CD14-positive monocyte (primary cell): ENCODE data around the gene FMR1NB. TPM values are rescaled to one million over a fixed set of nuclear protein-coding genes. Genes with fewer than 3 reads are reported as not detected.

ENCODE experiments used
- DNase-seq, 3 donors: peaks; one replicate each; pipeline ENCODE4 v3.0.0-alpha.2; 2011 to 2022
- H2AFZ ChIP-seq: 2 replicates; pipeline ENCODE4 v1.6.0; 2012; ENCODE audit warnings: mild to moderate bottlenecking, low read depth, low read length, inconsistent platforms; ENCODE audit not compliant: insufficient read depth, poor library complexity, severe bottlenecking
- H3K27ac ChIP-seq, 2 donors: 1 replicate in 1 of 2; 2 replicates in 1 of 2; pipeline ENCODE4 v1.5.1; 2012 to 2013; ENCODE audit warnings: low read length in 2 of 2, control low read depth in 1 of 2, inconsistent platforms in 1 of 2, low read depth in 1 of 2, mild to moderate bottlenecking in 1 of 2
- H3K27me3 ChIP-seq, 2 donors: one replicate each; pipeline versions ENCODE4 v1.6.0 to v1.6.1; 2011 to 2013; ENCODE audit warnings: low read length in 2 of 2; ENCODE audit not compliant: control insufficient read depth in 2 of 2, insufficient read depth in 2 of 2
- H3K36me3 ChIP-seq, 2 donors: replicated peaks in 1 of 2; 1 replicate in 1 of 2; 2 replicates in 1 of 2; pipeline versions ENCODE4 v1.5.1 to v1.6.1; 2012 to 2013; ENCODE audit warnings: low read length in 2 of 2, control low read depth in 1 of 2, inconsistent platforms in 1 of 2, mild to moderate bottlenecking in 1 of 2; ENCODE audit not compliant: insufficient read depth in 2 of 2, control insufficient read depth in 1 of 2
- H3K4me1 ChIP-seq, 2 donors: 1 replicate in 1 of 2; 2 replicates in 1 of 2; pipeline versions ENCODE4 v1.5.1 to v1.6.1; 2012 to 2013; ENCODE audit warnings: low read length in 2 of 2, control low read depth in 1 of 2, inconsistent platforms in 1 of 2, mild to moderate bottlenecking in 1 of 2, moderate library complexity in 1 of 2; ENCODE audit not compliant: insufficient read depth in 2 of 2, control insufficient read depth in 1 of 2
- H3K4me2 ChIP-seq: replicated peaks from 2 replicates; pipeline ENCODE3; 2012; ENCODE audit warnings: low read length, moderate library complexity, mild to moderate bottlenecking; ENCODE audit not compliant: poor library complexity, severe bottlenecking; ENCODE audit errors: extremely low read depth
- H3K4me3 ChIP-seq, 3 experiments: fragments of 200-600 bp in 1 of 3; sonication (generic) in 1 of 3; replicated peaks in 1 of 3; 1 replicate in 2 of 3; 2 replicates in 1 of 3; pipeline ENCODE4 v1.5.1; 2011 to 2013; ENCODE audit warnings: low read length in 3 of 3, mild to moderate bottlenecking in 3 of 3, control low read depth in 2 of 3, low read depth in 2 of 3, inconsistent platforms in 1 of 3, moderate library complexity in 1 of 3
- H3K79me2 ChIP-seq: 2 replicates; pipeline ENCODE4 v1.6.0; 2012; ENCODE audit warnings: mild to moderate bottlenecking, control low read depth, inconsistent platforms, low read length, moderate library complexity; ENCODE audit not compliant: insufficient read depth
- H3K9ac ChIP-seq: 2 replicates; pipeline ENCODE4 v1.6.0; 2017; ENCODE audit warnings: low read length, mild to moderate bottlenecking; ENCODE audit not compliant: insufficient read depth, poor library complexity, severe bottlenecking
- H3K9me3 ChIP-seq, 2 donors: replicated peaks in 1 of 2; 1 replicate in 1 of 2; 2 replicates in 1 of 2; pipeline versions ENCODE4 v1.5.1 to v1.6.1; 2012 to 2013; ENCODE audit warnings: low read length in 2 of 2, control low read depth in 1 of 2; ENCODE audit not compliant: control insufficient read depth in 1 of 2, insufficient read depth in 1 of 2
- H4K20me1 ChIP-seq: 2 replicates; pipeline ENCODE4 v1.6.0; 2012; ENCODE audit warnings: mild to moderate bottlenecking, low read length, control low read depth, moderate library complexity; ENCODE audit not compliant: insufficient read depth
- H3K27ac Mint-ChIP-seq, 7 donors: one replicate each; pipeline ENCODE4 v1.8.0; 2020; ENCODE audit warnings: mild to moderate bottlenecking in 7 of 7, mixed read lengths in 7 of 7, moderate library complexity in 6 of 7, inconsistent platforms in 2 of 7
- H3K27me3 Mint-ChIP-seq, 3 donors: one replicate each; pipeline ENCODE4 v1.8.0; 2021 to 2022; ENCODE audit warnings: low read depth in 3 of 3, mild to moderate bottlenecking in 3 of 3, mixed read lengths in 3 of 3, moderate library complexity in 3 of 3, inconsistent platforms in 1 of 3
- H3K36me3 Mint-ChIP-seq, 2 donors: one replicate each; pipeline ENCODE4 v1.8.0; 2020; ENCODE audit warnings: mixed read lengths in 2 of 2, inconsistent platforms in 1 of 2, mild to moderate bottlenecking in 1 of 2
- H3K4me1 Mint-ChIP-seq: one replicate; pipeline ENCODE4 v1.8.0; 2020; ENCODE audit warnings: mild to moderate bottlenecking, mixed read lengths
- H3K4me3 Mint-ChIP-seq, 2 donors: one replicate each; pipeline ENCODE4 v1.8.0; 2020; ENCODE audit warnings: mild to moderate bottlenecking in 2 of 2, mixed read lengths in 2 of 2, moderate library complexity in 1 of 2
- H3K9me3 Mint-ChIP-seq, 7 donors: one replicate each; pipeline ENCODE4 v1.8.0; 2020 to 2022; ENCODE audit warnings: mixed read lengths in 7 of 7, mild to moderate bottlenecking in 6 of 7, moderate library complexity in 6 of 7, inconsistent platforms in 2 of 7
- CTCF ChIP-seq: fragments of 200-600 bp; IDR thresholded peaks from one replicate; pipeline ENCODE4 v1.8.0; 2022; ENCODE audit warnings: antibody characterized with exemption, mild to moderate bottlenecking
- WGBS: methylation state at CpG from one replicate; pipeline ENCODE4 v1.1.5; 2013; ENCODE audit warnings: missing lambda C conversion rate; ENCODE audit not compliant: insufficient coverage; 5-methylcytosine and 5-hydroxymethylcytosine counted together
- intact Hi-C, 2 donors: fragments of 100-400 bp; cut with micrococcal nuclease; formaldehyde crosslinking; loops; one replicate each; pipeline versions ENCODE4 v1.15.0 to v1.15.1; 2023
- polyA plus RNA-seq, 3 donors: library from polyadenylated mRNA; depleted of rRNA in 1 of 3; unstranded in 2 of 3; stranded (reverse) in 1 of 3; fragments of 300-500 nt in 2 of 3; fragments of >200 nt in 1 of 3; fragmentation: Illumina TruSeq in 2 of 3; gene quantifications; 1 replicate in 2 of 3; 2 replicates in 1 of 3; pipeline ENCODE4 v1.2.3, GENCODE V29; 2012 to 2021

FMR1NB gene
- polyA plus RNA-seq, 3 donors, result not detected

DNA sequence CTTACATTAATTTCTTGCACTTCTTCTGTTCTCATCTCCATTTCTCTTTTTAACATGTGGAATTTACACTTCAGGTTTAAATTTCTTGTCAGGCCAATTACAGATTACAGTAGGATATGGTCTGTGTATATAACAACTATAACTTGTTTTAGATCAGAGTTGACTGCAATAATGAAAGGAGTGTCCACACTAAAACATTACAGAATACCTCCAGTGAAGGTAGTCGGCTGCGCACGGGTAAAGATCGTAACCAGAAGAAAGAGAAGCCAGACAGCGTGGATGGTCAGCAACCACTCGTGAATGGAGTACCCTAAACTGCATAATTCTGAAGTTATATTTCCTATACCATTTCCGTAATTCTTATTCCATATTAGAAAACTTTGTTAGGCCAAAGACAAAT, 32.6 kb upstream of the FMR1NB start:
- Histone ChIP-seq H3K9ac (no peak overlapping the region), H3K36me3 (peaks cover 36 to 57% of the 10 kb centered on the region in 2 donors), H3K4me1 (no peaks in the 10 kb centered on the region), H2AFZ (no peak overlapping the region), H4K20me1 (no peaks in the 10 kb centered on the region), H3K79me2 (no peaks in the 10 kb centered on the region), H3K27ac (no peak overlapping the region), H3K9me3 (no peaks in the 10 kb centered on the region), H3K4me3 (no peak overlapping the region), H3K27me3 (no peaks in the 10 kb centered on the region), H3K4me2 (no peak overlapping the region)
- H3K36me3 Mint-ChIP-seq, result peaks cover 45 to 53% of the 10 kb centered on the region in 2 donors
- peaks cover 0 to 4% (median 2%) of the 10 kb centered on the region in 3 donors for H3K27me3 Mint-ChIP-seq
- no peak overlapping the region for H3K4me3 Mint-ChIP-seq
- H3K9me3 Mint-ChIP-seq, result no peaks in the 10 kb centered on the region
- intact Hi-C loops, result no loop called here
- H3K4me1 Mint-ChIP-seq, result no peaks in the 10 kb centered on the region
- DNase-seq, result no peak
- WGBS, result no CpG with 5 or more reads among the region's 7 CpGs
- no peak for TF ChIP-seq CTCF
- H3K27ac Mint-ChIP-seq, result no peak overlapping the region

DNA sequence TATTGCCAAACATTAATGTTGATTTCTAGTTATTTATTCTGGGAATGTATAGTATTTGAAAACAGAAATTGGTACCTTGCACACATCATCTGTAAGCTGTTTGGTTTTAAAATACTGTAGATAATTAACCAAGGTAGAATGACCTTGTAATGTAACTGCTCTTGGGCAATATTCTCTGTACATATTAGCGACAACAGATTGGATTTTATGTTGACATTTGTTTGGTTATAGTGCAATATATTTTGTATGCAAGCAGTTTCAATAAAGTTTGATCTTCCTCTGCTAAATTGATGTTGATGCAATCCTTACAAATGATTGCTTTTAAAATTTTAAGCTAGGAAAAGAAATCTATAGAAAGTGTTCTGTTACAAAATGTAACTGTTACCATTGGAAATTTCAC, 30.8 kb upstream of the FMR1NB start:
- no peak overlapping the region for H3K4me2 ChIP-seq
- H3K27ac Mint-ChIP-seq, result no peak overlapping the region
- no peak for TF ChIP-seq CTCF
- no peak for DNase-seq
- H3K9me3 Mint-ChIP-seq, result no peaks in the 10 kb centered on the region
- H3K9me3 ChIP-seq, result no peaks in the 10 kb centered on the region
- no CpG with 5 or more reads among the region's 1 CpG for WGBS
- no peak overlapping the region for H3K9ac ChIP-seq
- peaks cover 23 to 39% of the 10 kb centered on the region in 2 donors for H3K36me3 ChIP-seq
- no peaks in the 10 kb centered on the region for H3K27me3 ChIP-seq
- H3K27me3 Mint-ChIP-seq, result peaks cover under 1 to 4% (median 2%) of the 10 kb centered on the region in 3 donors
- no peak overlapping the region for H3K4me3 Mint-ChIP-seq
- H3K79me2 ChIP-seq, result no peaks in the 10 kb centered on the region
- no peak overlapping the region for H3K27ac ChIP-seq
- no peak overlapping the region for H3K4me3 ChIP-seq
- intact Hi-C loops, result no loop called here
- peaks cover 27 to 37% of the 10 kb centered on the region in 2 donors for H3K36me3 Mint-ChIP-seq
- no peaks in the 10 kb centered on the region for H3K4me1 ChIP-seq
- H3K4me1 Mint-ChIP-seq, result no peaks in the 10 kb centered on the region
- H4K20me1 ChIP-seq, result no peaks in the 10 kb centered on the region
- no peak overlapping the region for H2AFZ ChIP-seq
